Body of pancreas (tissue), 4 donors: ENCODE results near the gene CEP83. TPM values are rescaled to one million over a fixed set of nuclear protein-coding genes. Genes with fewer than 3 reads are reported as not detected.

Experiments used
- ATAC-seq: fragments of 150-250 bp; one replicate; pipeline ENCODE4 v1.9.1; 2016
- DNase-seq, 4 donors: peaks; one replicate each; pipeline ENCODE4 v3.0.0-alpha.2; 2019
- H3K27ac ChIP-seq, 4 donors: fragments of 200-600 bp; sonication (generic); 1 replicate in 3 of 4; 2 replicates in 1 of 4; pipeline versions ENCODE4 v1.5.1 to v1.6.1; 2016 to 2019; ENCODE audit warnings: mild to moderate bottlenecking in 1 of 4, mixed read lengths in 1 of 4, moderate library complexity in 1 of 4
- H3K27me3 ChIP-seq, 2 donors: fragments of 200-600 bp; sonication (generic); one replicate each; pipeline ENCODE4 v1.6.0; 2016; ENCODE audit warnings: mild to moderate bottlenecking in 1 of 2
- H3K36me3 ChIP-seq, 2 donors: fragments of 200-600 bp; sonication (generic); replicated peaks in 1 of 2; 2 replicates each; pipeline ENCODE4 v1.5.1; 2016; ENCODE audit warnings: low read depth in 2 of 2; ENCODE audit not compliant: insufficient read depth in 1 of 2
- H3K4me1 ChIP-seq: fragments of 200-600 bp; sonication (generic); one replicate; pipeline ENCODE4 v1.6.0; 2016
- H3K4me3 ChIP-seq, 2 donors: fragments of 200-600 bp; sonication (generic); 1 replicate in 1 of 2; 2 replicates in 1 of 2; pipeline ENCODE4 v1.5.1; 2016 to 2019
- H3K9me3 ChIP-seq, 3 donors: fragments of 200-600 bp; sonication (generic); 1 replicate in 2 of 3; 2 replicates in 1 of 3; pipeline ENCODE4 v1.5.1; 2016
- CTCF ChIP-seq, 7 experiments: fragments of 450-650 bp in 4 of 7; fragments of 200-600 bp in 3 of 7; sonication (generic) in 3 of 7; IDR thresholded peaks; one replicate each; pipeline ENCODE4 v1.5.1; 2016 to 2019; ENCODE audit warnings: antibody characterized with exemption in 7 of 7
- POLR2A ChIP-seq, 3 donors: fragments of 450-650 bp; IDR thresholded peaks; one replicate each; pipeline ENCODE4 v1.6.1; 2016; ENCODE audit warnings: antibody characterized with exemption in 3 of 3, mild to moderate bottlenecking in 2 of 3
- WGBS, 2 donors: methylation state at CpG; one replicate each; pipeline ENCODE4 v1.1.5; 2017; 5-methylcytosine and 5-hydroxymethylcytosine counted together
- intact Hi-C: fragments of 100-400 bp; cut with DNase I; formaldehyde crosslinking; loops from one replicate; pipeline ENCODE4 v1.15.1; 2023
- total RNA-seq, 2 donors: library from RNA; depleted of rRNA; stranded (reverse); fragments of >200 nt; gene quantifications; one replicate each; pipeline ENCODE4 v1.1.0, GENCODE V29; 2016

Gene CEP83
- total RNA-seq, 2 donors from 2014 or later, result 41.8 to 48.1 TPM

DNA sequence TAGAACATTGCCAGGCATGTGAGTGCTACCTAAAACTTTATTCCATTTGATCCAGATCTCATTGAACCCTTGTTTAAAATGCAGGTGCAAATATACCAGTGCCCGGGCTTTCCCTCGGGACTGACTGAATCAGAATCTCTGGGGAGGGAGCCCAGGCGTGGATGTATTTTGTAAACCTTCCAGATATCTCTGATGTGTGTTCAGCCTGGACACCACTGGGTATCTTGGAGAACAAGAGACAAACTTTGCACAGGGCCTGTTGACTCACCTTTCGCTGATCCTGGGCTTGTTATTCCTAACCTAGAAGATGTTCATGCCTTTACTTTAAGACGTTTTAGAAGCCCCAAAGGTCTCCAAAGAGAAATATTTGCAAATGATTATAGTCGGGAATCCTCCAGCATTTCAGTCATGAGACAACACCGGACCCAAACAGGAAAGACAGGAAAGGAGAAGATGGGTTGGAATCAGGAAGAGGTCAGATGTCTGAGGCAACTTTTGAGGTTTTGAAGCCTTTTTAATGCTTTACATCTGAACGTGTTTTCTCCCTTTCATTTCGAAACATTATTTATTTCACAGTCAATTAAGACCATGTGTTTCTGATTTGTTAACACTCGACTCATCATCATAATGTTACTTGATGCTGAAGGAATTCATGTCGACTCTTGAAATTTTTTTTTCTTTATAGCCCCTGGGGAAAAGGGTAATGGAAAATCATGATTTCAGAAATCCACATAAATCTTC is 192.7 kb downstream of the CEP83 start:
- Histone ChIP-seq H3K36me3 (no peaks in the 10 kb centered on the region), H3K4me1 (peaks cover 10% of the 10 kb centered on the region), H3K27me3 (no peaks in the 10 kb centered on the region), H3K9me3 (no peaks in the 10 kb centered on the region), H3K4me3 (no peak overlapping the region), H3K27ac (peak overlapping the region in 1 of 4 donors; percentile 37)
- no peak for TF ChIP-seq CTCF (IDR thresholded peaks at IDR 0.05)
- TF ChIP-seq POLR2A (IDR thresholded peaks at IDR 0.05), result no peak
- DNase-seq (no peak), ATAC-seq (no peak)
- intact Hi-C loops, result no loop called here
- WGBS, 2 donors, result 48 to 57% methylated on average over 11 of the region's 11 CpGs

GRCh38 chr12:94265966-94266745 is 193.5 kb downstream of the CEP83 start:
- no peaks in the 10 kb centered on the region for H3K27me3 ChIP-seq
- no peak for ATAC-seq
- no peak overlapping the region for H3K27ac ChIP-seq
- H3K9me3 ChIP-seq, result no peaks in the 10 kb centered on the region
- no peak overlapping the region for H3K4me3 ChIP-seq
- H3K4me1 ChIP-seq, result peaks cover 13% of the 10 kb centered on the region
- TF ChIP-seq POLR2A (IDR thresholded peaks at IDR 0.05) (no peak), CTCF (IDR thresholded peaks at IDR 0.05) (no peak)
- no peaks in the 10 kb centered on the region for H3K36me3 ChIP-seq
- 79 to 81% methylated on average over 10 to 14 of the region's 14 CpGs for WGBS, 2 donors
- intact Hi-C loops, result no loop called here
- peak in 1 of 4 donors; percentile 35 for DNase-seq

DNA sequence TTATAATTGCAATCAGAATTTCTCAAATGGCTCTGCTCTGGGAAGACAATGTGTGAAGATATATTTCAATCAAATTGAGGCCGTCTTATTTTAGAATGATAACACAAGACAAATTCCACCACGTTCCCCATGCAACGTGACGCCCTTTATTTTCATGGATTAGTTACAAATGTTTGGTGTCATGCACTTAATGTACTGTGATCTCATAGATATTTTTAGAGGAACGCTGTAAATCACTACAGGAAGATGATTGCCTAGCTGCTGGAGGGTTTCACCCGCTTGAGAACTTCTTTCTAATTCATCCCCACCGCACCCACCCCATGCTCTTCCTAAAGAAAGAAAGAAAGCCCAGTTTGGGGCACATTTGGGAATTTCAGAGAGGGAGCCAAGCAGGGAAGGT is 194.1 kb downstream of the CEP83 start:
- no peaks in the 10 kb centered on the region for H3K9me3 ChIP-seq
- intact Hi-C loops, result no loop called here
- DNase-seq (no peak), ATAC-seq (no peak)
- no peak overlapping the region for H3K27ac ChIP-seq
- peaks cover 13% of the 10 kb centered on the region for H3K4me1 ChIP-seq
- no peaks in the 10 kb centered on the region for H3K36me3 ChIP-seq
- no peak overlapping the region for H3K4me3 ChIP-seq
- H3K27me3 ChIP-seq, result no peaks in the 10 kb centered on the region
- 71 to 78% methylated on average over 7 of the region's 7 CpGs for WGBS, 2 donors
- TF ChIP-seq POLR2A (IDR thresholded peaks at IDR 0.05), result no peak
- TF ChIP-seq CTCF (IDR thresholded peaks at IDR 0.05), result no peak

- no peaks in the 10 kb centered on the region for H3K9me3 ChIP-seq
- H3K36me3 ChIP-seq, result no peaks in the 10 kb centered on the region
- H3K27me3 ChIP-seq, result no peaks in the 10 kb centered on the region
- DNase-seq (no peak), ATAC-seq (no peak)
- H3K4me3 ChIP-seq, result no peak overlapping the region
- intact Hi-C loops, result no loop called here
- H3K4me1 ChIP-seq, result peaks cover 13% of the 10 kb centered on the region
- TF ChIP-seq CTCF (IDR thresholded peaks at IDR 0.05) (no peak), POLR2A (IDR thresholded peaks at IDR 0.05) (no peak)
- H3K27ac ChIP-seq, result no peak overlapping the region
- WGBS, 2 donors, result 86 to 87% methylated on average over 19 of the region's 19 CpGs
Observed at GRCh38 chr12:94264736-94265485, 194.8 kb downstream of the CEP83 start.
